ENCODE data around the gene CMTM2. TPM values are rescaled to one million over a fixed set of nuclear protein-coding genes. Genes with fewer than 3 reads are reported as not detected.

The CMTM2 gene
- total RNA-seq, 2 experiments from 2014 or later, result 0.51 TPM; not detected in 1

- ChIA-PET POLR2A (no interaction called here), CTCF (interaction anchor here (0.6 to 3.8 kb wide), 4 partner anchors 9 to 24 kb away, joined by 3 to 20 read pairs (median 4); no protein-coding TSS in a partner anchor)
- Mint-ChIP-seq H3K36me3 (ENCODE audit: low read depth) (peaks cover 2% of the 10 kb centered on the region), H3K27me3 (no peaks in the 10 kb centered on the region), H3K27ac (peak overlapping the region; percentile 33), H3K4me1 (peaks cover 39% of the 10 kb centered on the region), H3K9me3 (ENCODE audit: low read depth) (peaks cover 6% of the 10 kb centered on the region), H3K4me3 (no peak overlapping the region)
- intact Hi-C loops (cut with DNase I, micrococcal nuclease), result no loop called here
- ATAC-seq (no peak), DNase-seq (no peak)
Measured at GRCh38 chr16:66599726-66600125, 20.5 kb downstream of the CMTM2 start.

DNA sequence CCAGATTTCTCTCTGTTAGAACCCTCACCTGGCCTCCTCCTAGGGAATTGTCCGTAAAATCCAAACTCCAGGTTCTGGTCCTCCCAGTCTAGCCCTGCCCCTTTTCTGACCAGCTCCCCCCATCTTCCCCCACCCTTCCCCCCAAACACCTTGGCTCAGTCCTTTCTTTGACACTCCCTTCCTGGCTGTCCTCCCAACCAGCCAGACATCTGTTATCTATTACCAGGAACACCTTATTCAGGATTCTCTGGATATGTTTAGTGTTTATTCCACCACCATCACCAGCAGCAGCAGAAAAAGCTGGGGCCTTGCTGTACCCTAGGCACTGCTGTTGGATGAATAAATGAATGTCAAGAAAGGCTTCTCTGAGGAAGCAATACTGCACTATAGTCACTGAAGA, 21.2 kb downstream of the CMTM2 start:
- no peak for DNase-seq
- CTCF ChIA-PET, result interaction anchor here (0.5 to 0.6 kb wide), 2 partner anchors 8 to 19 kb away, joined by 3 read pairs; no protein-coding TSS in a partner anchor
- no peak for ATAC-seq
- intact Hi-C loops (cut with DNase I, micrococcal nuclease), result no loop called here
- Mint-ChIP-seq H3K9me3 (ENCODE audit: low read depth) (peaks cover 6% of the 10 kb centered on the region), H3K4me1 (peaks cover 35% of the 10 kb centered on the region), H3K4me3 (no peak overlapping the region), H3K27ac (no peak overlapping the region), H3K27me3 (no peaks in the 10 kb centered on the region), H3K36me3 (ENCODE audit: low read depth) (peaks cover 2% of the 10 kb centered on the region)
- POLR2A ChIA-PET, result no interaction called here

- peaks cover 6% of the 10 kb centered on the region for H3K36me3 Mint-ChIP-seq (ENCODE audit: low read depth)
- H3K4me3 Mint-ChIP-seq, result no peak overlapping the region
- no peak for ATAC-seq
- DNase-seq, result no peak
- peaks cover 42% of the 10 kb centered on the region for H3K4me1 Mint-ChIP-seq
- H3K9me3 Mint-ChIP-seq (ENCODE audit: low read depth), result peaks cover 6% of the 10 kb centered on the region
- ChIA-PET POLR2A (no interaction called here), CTCF (interaction anchor here (0.9 to 3.3 kb wide), 3 partner anchors 8 to 194 kb away, joined by 3 to 16 read pairs (median 3); no protein-coding TSS in a partner anchor)
- H3K27me3 Mint-ChIP-seq, result no peaks in the 10 kb centered on the region
- intact Hi-C loops (cut with DNase I, micrococcal nuclease), result no loop called here
- no peak overlapping the region for H3K27ac Mint-ChIP-seq
Measured at GRCh38 chr16:66601471-66601870, 22.2 kb downstream of the CMTM2 start.

DNA sequence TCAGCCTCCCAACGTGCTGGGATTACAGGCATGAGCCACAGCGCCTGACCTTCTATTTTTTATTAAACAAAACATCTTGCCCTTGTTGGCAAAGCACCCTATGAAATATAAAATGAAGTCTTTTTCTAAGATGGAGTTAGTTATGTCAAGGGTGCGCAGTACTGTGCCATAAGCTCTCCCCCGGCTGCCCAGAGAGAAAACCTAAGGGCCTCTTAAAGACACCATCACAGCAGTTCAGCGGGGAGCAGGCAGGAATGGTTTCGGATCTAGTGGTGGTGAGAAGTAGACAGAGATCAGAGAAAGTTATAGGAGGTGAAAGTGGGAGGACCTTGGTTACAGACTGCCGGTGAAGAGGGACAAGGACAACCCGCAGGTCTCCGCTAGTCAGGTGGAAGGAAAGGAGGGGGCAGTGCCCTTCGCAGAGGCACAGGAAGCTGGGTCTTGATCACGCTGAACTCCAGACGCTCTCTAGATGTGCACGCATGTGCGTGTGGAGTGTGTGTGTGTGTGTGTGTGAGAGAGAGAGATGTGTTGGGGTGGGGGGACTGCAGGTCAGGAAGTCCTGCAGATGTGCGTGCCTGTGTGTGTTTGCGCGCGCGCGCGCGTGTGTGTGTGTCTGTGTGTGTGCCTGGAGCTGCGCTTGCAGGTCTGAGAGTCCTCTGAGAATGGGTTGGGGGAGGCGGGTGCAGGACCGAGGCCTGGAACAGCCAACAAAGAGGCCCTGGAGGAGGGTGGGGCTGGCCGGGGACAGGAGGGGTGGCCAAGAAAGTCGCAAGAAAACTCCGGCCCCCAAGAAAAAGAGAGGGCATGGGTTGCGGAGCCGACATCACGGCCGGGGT, 24.5 kb downstream of the CMTM2 start:
- CTCF ChIA-PET, result interaction anchor here (0.6 to 3.3 kb wide), 11 partner anchors 8 to 330 kb away, joined by 3 to 16 read pairs (median 4); partner anchors contain the start of genes CKLF and CMTM2
- no peaks in the 10 kb centered on the region for H3K27me3 Mint-ChIP-seq
- peak; percentile 84 for DNase-seq
- peaks cover 41% of the 10 kb centered on the region for H3K4me1 Mint-ChIP-seq
- peaks cover 6% of the 10 kb centered on the region for H3K9me3 Mint-ChIP-seq (ENCODE audit: low read depth)
- peak; percentile 71 for ATAC-seq
- intact Hi-C loops (cut with DNase I, micrococcal nuclease), result loop anchor here (1.0 to 2.0 kb wide), 13 partner anchors 13 to 270 kb away; partner anchors contain the start of genes CKLF (in 2 of the 2), CMTM4 (in 1 of the 2) and DYNC1LI2 (in 1 of the 2)
- peaks cover 17% of the 10 kb centered on the region for H3K36me3 Mint-ChIP-seq (ENCODE audit: low read depth)
- POLR2A ChIA-PET, result no interaction called here
- H3K27ac Mint-ChIP-seq, result peak overlapping the region; percentile 95
- peak overlapping the region; percentile 81 for H3K4me3 Mint-ChIP-seq

GRCh38 chr16:66604376-66605176, 25.3 kb downstream of the CMTM2 start, which contains the start of gene CMTM3:
CMTM3 (plus strand) TSS chr16:66604704; CDS start chr16:66604806, 102 bp downstream.
- ChIA-PET POLR2A (no interaction called here), CTCF (interaction anchor here (0.6 to 3.3 kb wide), 11 partner anchors 9 to 329 kb away, joined by 3 to 16 read pairs (median 4); partner anchors contain the start of genes CKLF and CMTM2)
- ATAC-seq, result peak; percentile 55
- intact Hi-C loops (cut with DNase I, micrococcal nuclease), result loop anchor here (1.0 to 5.0 kb wide), 15 partner anchors 14 to 323 kb away; partner anchors contain the start of genes CKLF (in 2 of the 2), CMTM4 (in 1 of the 2), DYNC1LI2 (in 1 of the 2) and RRAD (in 1 of the 2)
- H3K36me3 Mint-ChIP-seq (ENCODE audit: low read depth), result peaks cover 22% of the 10 kb centered on the region
- DNase-seq, result peak; percentile 86
- H3K9me3 Mint-ChIP-seq (ENCODE audit: low read depth), result peaks cover 6% of the 10 kb centered on the region
- peaks cover 39% of the 10 kb centered on the region for H3K4me1 Mint-ChIP-seq
- peak within 1 kb of the TSS; percentile 95 for H3K27ac Mint-ChIP-seq
- no peaks in the 10 kb centered on the region for H3K27me3 Mint-ChIP-seq
- H3K4me3 Mint-ChIP-seq, result peak within 1 kb of the TSS; percentile 81

GRCh38 chr16:66605177-66605978, 26.1 kb downstream of the CMTM2 start:
- Mint-ChIP-seq H3K4me1 (peaks cover 39% of the 10 kb centered on the region), H3K27ac (peak overlapping the region; percentile 63), H3K9me3 (ENCODE audit: low read depth) (peaks cover 6% of the 10 kb centered on the region), H3K27me3 (no peaks in the 10 kb centered on the region), H3K4me3 (peak overlapping the region; percentile 81), H3K36me3 (ENCODE audit: low read depth) (peaks cover 30% of the 10 kb centered on the region)
- ChIA-PET POLR2A (no interaction called here), CTCF (interaction anchor here (3.4 kb wide), 1 partner anchor 200 kb away, joined by 25 read pairs; no protein-coding TSS in a partner anchor)
- peak; percentile 64 for DNase-seq
- intact Hi-C loops (cut with DNase I, micrococcal nuclease), result loop anchor here (1.0 to 5.0 kb wide), 7 partner anchors 17 to 322 kb away; partner anchors contain the start of genes CKLF (in 1 of the 2) and RRAD (in 1 of the 2)
- peak; percentile 12 for ATAC-seq

- Mint-ChIP-seq H3K27ac (peak overlapping the region; percentile 88), H3K27me3 (no peaks in the 10 kb centered on the region), H3K4me1 (peaks cover 39% of the 10 kb centered on the region), H3K9me3 (ENCODE audit: low read depth) (no peaks in the 10 kb centered on the region), H3K36me3 (ENCODE audit: low read depth) (peaks cover 34% of the 10 kb centered on the region), H3K4me3 (peak overlapping the region; percentile 74)
- ATAC-seq (no peak), DNase-seq (peak; percentile 24)
- intact Hi-C loops (cut with DNase I, micrococcal nuclease), result loop anchor here (1.0 to 5.0 kb wide), 7 partner anchors 17 to 321 kb away; partner anchors contain the start of genes CKLF (in 1 of the 2) and RRAD (in 1 of the 2)
- CTCF ChIA-PET, result interaction anchor here (0.6 to 3.4 kb wide), 9 partner anchors 16 to 200 kb away, joined by 3 to 25 read pairs (median 4); no protein-coding TSS in a partner anchor
- POLR2A ChIA-PET, result no interaction called here
Measured at GRCh38 chr16:66605979-66606751, 26.9 kb downstream of the CMTM2 start.

DNA sequence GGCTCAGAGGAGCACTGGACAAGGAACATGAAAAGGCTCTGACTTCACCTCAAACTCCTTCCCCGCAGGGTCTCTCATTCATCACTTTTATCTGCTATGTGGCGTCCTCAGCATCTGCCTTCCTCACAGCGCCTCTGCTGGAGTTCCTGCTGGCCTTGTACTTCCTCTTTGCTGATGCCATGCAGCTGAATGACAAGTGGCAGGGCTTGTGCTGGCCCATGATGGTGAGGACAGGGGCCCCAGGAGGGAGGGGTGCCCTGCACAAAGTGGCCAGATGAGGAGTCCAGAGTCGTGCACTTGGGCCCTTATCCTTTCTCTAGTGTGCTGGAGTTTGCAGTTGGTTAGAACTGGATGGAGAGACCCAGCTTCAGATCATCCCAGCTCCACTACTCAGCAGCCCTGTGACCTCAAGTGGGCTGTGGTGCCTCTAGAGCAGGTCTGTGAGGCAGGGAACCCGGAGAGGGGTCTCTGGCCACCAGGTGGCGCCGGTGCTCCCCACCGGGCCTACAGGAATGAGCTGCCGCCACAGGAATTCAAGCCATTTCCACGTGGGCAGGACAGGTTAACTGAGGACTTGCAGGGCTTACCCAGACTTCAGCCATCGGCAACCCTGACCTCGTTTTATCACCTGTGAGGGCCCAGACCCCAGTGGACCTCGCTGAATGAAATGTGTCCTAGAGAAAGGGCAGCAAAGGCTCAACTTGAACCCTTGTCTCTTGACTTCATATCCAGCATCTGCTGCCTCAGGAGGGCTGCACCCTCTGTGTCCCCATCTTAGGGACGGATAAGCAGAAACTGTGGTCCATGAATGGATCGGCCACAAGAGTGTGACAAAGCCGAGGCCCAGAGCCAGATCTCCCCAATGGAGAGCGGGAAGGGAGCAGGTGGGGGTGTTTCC, 29.2 kb downstream of the CMTM2 start:
- Mint-ChIP-seq H3K36me3 (ENCODE audit: low read depth) (peaks cover 46% of the 10 kb centered on the region), H3K4me3 (no peak overlapping the region), H3K27me3 (no peaks in the 10 kb centered on the region), H3K9me3 (ENCODE audit: low read depth) (no peaks in the 10 kb centered on the region), H3K27ac (peak overlapping the region; percentile 78), H3K4me1 (peaks cover 35% of the 10 kb centered on the region)
- peak; percentile 92 for DNase-seq
- intact Hi-C loops (cut with DNase I, micrococcal nuclease), result loop anchor here (1.0 to 5.0 kb wide), 4 partner anchors 42 to 319 kb away; partner anchors contain the start of genes CMTM4 (in 1 of the 2) and RRAD (in 1 of the 2)
- ChIA-PET POLR2A (interaction anchor here (0.6 to 1.0 kb wide), 3 partner anchors 85 to 303 kb away, joined by 3 to 4 read pairs (median 4); no protein-coding TSS in a partner anchor), CTCF (interaction anchor here (0.6 to 3.4 kb wide), 32 partner anchors 8 to 323 kb away, joined by 3 to 28 read pairs (median 4); partner anchors contain the start of gene CKLF)
- peak; percentile 50 for ATAC-seq

GRCh38 chr16:66609139-66609510, 29.9 kb downstream of the CMTM2 start:
- ChIA-PET POLR2A (interaction anchor here (0.6 to 1.0 kb wide), 2 partner anchors 86 to 202 kb away, joined by 3 to 4 read pairs; no protein-coding TSS in a partner anchor), CTCF (interaction anchor here (0.6 to 3.4 kb wide), 26 partner anchors 8 to 322 kb away, joined by 3 to 28 read pairs (median 4); partner anchors contain the start of gene CKLF)
- H3K27me3 Mint-ChIP-seq, result no peaks in the 10 kb centered on the region
- H3K9me3 Mint-ChIP-seq (ENCODE audit: low read depth), result no peaks in the 10 kb centered on the region
- no peak overlapping the region for H3K4me3 Mint-ChIP-seq
- peaks cover 30% of the 10 kb centered on the region for H3K4me1 Mint-ChIP-seq
- no peak overlapping the region for H3K27ac Mint-ChIP-seq
- intact Hi-C loops (cut with DNase I, micrococcal nuclease), result loop anchor here (2.0 to 5.0 kb wide), 3 partner anchors 42 to 318 kb away; partner anchors contain the start of gene RRAD (in 1 of the 2)
- DNase-seq (no peak), ATAC-seq (no peak)
- H3K36me3 Mint-ChIP-seq (ENCODE audit: low read depth), result peaks cover 46% of the 10 kb centered on the region
